ENCODE measurements around the gene NADSYN1. TPM values are rescaled to one million over a fixed set of nuclear protein-coding genes. Genes with fewer than 3 reads are reported as not detected.

NADSYN1 gene
- total RNA-seq, 2 donors from 2014 or later: 45.7 to 71.2 TPM

DNA sequence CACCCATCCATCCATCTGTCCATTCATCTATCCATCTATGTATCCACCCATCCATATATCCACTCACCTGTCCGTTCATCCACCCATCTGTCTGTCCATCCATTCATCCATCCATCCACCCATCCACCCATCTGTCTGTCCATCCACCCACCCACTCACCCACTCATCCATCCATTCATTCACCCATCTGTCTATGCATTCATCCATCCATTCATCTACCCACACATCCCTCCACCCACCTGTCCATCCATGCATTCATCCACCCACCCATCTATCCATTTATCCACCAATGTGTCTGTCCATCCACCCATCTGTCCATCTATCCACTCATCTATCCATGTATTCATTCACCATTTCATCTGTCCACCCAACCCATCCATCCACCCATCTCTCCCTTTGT is 33.3 kb downstream of the NADSYN1 start:
- intact Hi-C loops (cut with DNase I): no loop called here
- ATAC-seq: no peak
- H3K36me3 ChIP-seq (replicated peaks in 1 of 2; ENCODE audit: insufficient read depth in 1 of 2, low read depth in 2 of 2): peaks cover 15 to 31% of the 10 kb centered on the region in 2 donors

DNA sequence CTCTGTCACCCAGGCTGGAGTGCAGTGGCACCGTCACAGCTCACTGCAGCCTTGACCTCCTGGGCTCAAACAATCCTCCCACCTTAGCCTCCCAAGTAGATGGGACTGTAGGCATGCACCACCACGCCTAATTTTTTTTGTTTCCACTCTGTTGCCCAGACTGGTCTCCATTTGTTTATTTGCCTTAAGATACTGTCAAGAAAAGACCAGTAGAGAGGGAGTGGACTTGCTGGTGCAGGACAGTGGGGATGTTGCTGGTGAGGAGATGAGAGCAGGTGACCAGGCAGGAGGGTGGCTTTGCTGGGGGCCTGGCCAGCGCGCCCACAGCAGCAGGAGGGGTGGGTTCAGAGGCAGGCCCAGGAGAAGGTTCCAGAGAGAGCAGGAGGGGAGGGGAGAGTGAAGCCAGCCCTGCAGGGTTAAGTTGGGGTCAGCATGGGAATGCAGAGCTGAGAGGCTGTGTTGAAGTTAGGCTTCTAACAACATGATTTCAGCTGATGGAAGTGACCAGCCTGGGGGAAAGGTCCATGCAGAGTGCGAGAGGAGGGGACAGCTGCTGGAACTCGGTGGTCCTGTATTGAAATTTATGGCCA is 35.8 kb downstream of the NADSYN1 start:
- TF ChIP-seq POLR2A (IDR thresholded peaks at IDR 0.05): no peak
- H3K4me3 ChIP-seq: no peak overlapping the region
- no peak overlapping the region for H3K27ac ChIP-seq
- H3K36me3 ChIP-seq (replicated peaks in 1 of 2; ENCODE audit: insufficient read depth in 1 of 2, low read depth in 2 of 2): peaks cover 11 to 24% of the 10 kb centered on the region in 2 donors
- ATAC-seq: no peak
- DNase-seq: no peak
- intact Hi-C loops (cut with DNase I): no loop called here
- no peaks in the 10 kb centered on the region for H3K9me3 ChIP-seq
- WGBS, 2 donors: 92 to 95% methylated on average over 6 of the region's 6 CpGs
- H3K27me3 ChIP-seq: no peaks in the 10 kb centered on the region
- no peaks in the 10 kb centered on the region for H3K4me1 ChIP-seq

More for the DNA sequence above, 33.3 kb downstream of the NADSYN1 start:
- no peaks in the 10 kb centered on the region for H3K27me3 ChIP-seq
- no peaks in the 10 kb centered on the region for H3K9me3 ChIP-seq
- WGBS, 2 donors: 85 to 100% methylated on average over 1 of the region's 1 CpG
- H3K4me3 ChIP-seq: no peak overlapping the region
- no peak for DNase-seq
- H3K4me1 ChIP-seq: no peaks in the 10 kb centered on the region
- no peak overlapping the region for H3K27ac ChIP-seq
- TF ChIP-seq, protein P1, sequence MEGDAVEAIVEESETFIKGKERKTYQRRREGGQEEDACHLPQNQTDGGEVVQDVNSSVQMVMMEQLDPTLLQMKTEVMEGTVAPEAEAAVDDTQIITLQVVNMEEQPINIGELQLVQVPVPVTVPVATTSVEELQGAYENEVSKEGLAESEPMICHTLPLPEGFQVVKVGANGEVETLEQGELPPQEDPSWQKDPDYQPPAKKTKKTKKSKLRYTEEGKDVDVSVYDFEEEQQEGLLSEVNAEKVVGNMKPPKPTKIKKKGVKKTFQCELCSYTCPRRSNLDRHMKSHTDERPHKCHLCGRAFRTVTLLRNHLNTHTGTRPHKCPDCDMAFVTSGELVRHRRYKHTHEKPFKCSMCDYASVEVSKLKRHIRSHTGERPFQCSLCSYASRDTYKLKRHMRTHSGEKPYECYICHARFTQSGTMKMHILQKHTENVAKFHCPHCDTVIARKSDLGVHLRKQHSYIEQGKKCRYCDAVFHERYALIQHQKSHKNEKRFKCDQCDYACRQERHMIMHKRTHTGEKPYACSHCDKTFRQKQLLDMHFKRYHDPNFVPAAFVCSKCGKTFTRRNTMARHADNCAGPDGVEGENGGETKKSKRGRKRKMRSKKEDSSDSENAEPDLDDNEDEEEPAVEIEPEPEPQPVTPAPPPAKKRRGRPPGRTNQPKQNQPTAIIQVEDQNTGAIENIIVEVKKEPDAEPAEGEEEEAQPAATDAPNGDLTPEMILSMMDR (IDR thresholded peaks at IDR 0.05): no peak
- no peak for TF ChIP-seq POLR2A (IDR thresholded peaks at IDR 0.05)

DNA sequence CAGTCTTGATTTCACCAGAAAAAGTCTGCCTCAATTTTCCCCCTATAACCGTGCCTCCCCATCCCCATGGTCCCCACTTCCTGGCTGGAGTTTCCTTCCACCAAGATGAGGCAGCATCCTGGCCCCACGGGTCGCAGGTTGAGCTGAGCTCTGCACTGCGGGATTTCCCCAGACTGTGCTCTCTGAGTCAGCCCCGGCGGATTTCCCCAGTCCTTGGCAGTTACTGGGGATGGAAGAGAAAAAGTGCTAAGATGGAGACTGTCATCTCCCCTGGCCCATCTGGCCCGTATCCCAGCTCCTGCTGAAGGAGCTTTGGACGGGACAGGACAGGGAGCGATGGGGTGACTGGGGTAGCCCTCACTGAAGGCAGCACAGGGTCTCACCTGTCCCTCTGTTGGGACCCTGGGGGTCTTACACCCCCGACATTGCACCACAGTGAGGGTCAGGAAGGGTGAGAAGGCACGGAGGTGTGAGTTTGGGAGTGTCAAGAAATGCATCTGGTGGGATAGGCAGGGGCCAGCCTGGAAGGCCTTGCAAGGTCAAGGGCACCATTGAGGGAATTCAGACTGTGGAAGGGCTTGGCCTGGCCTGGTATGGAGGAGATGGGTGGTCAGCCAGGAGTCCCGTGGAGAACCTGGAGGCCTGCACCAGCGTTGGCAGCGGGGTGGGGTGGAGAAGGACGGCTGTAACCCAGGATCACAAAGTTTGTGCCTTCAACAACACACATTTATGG is 36.5 kb downstream of the NADSYN1 start:
- Histone ChIP-seq H3K4me3 (no peak overlapping the region), H3K27me3 (no peaks in the 10 kb centered on the region), H3K4me1 (no peaks in the 10 kb centered on the region), H3K9me3 (no peaks in the 10 kb centered on the region), H3K36me3 (replicated peaks in 1 of 2; ENCODE audit: insufficient read depth in 1 of 2, low read depth in 2 of 2) (peaks cover 8 to 22% of the 10 kb centered on the region in 2 donors), H3K27ac (no peak overlapping the region)
- intact Hi-C loops (cut with DNase I): no loop called here
- DNase-seq: peak in 1 of 4 donors; percentile 6
- TF ChIP-seq, protein P1 (IDR thresholded peaks at IDR 0.05): no peak
- no peak for ATAC-seq
- WGBS, 2 donors: 82 to 94% methylated on average over 11 to 15 of the region's 15 CpGs

DNA sequence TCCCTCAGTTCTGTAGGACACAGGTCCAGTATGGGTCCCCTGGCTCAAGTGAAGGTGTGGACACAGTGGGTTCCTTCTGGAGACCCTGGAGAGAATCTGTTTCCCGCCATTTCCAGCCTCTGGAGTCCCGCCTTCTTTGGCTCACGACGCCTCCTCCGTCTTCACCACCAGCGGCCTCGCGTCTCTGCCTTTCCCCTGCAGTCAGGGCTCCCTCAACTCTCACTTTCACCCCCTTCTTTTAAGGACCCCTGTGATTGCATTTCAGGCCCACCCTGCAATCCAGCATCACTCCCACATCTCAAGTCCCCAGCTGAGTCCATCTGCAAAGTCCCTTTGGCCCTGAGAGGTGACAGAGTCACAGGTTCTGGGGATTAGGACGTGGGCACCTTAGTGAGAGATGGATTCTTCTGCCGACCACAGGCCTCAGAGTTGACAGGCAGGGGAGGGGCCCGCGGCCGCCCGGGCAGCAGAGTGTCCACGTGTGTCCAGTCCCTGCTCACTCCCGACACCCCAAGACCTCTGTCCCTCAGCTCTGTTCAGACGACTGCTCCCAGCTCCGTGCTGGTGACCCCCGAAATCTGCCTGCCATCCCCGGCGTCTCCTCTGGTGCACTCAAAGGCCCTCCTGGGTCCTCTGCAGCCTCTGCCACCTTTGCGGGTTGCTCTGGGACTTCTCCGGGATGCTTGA is 37.2 kb downstream of the NADSYN1 start:
- DNase-seq: peak in 1 of 4 donors; percentile 3

More for the DNA sequence above, 37.2 kb downstream of the NADSYN1 start:
- TF ChIP-seq POLR2A (IDR thresholded peaks at IDR 0.05): no peak
- TF ChIP-seq, protein P1 (IDR thresholded peaks at IDR 0.05): no peak
- peaks cover 11 to 22% of the 10 kb centered on the region in 2 donors for H3K36me3 ChIP-seq (replicated peaks in 1 of 2; ENCODE audit: insufficient read depth in 1 of 2, low read depth in 2 of 2)
- H3K4me1 ChIP-seq: no peaks in the 10 kb centered on the region
- no peak for ATAC-seq
- no peaks in the 10 kb centered on the region for H3K9me3 ChIP-seq
- WGBS, 2 donors: 93 to 94% methylated on average over 12 to 23 of the region's 23 CpGs
- H3K27me3 ChIP-seq: no peaks in the 10 kb centered on the region
- H3K27ac ChIP-seq: no peak overlapping the region
- no peak overlapping the region for H3K4me3 ChIP-seq
- intact Hi-C loops (cut with DNase I): no loop called here

All from body of pancreas (tissue), 4 donors.